HG02885 (cell line): ENCODE results near the gene INHBC.

Experiments
- ATAC-seq: cut with Tn5 transposase; IDR thresholded peaks from one replicate; pipeline ENCODE4 v1.9.1; 2021; ENCODE audit warnings: mild to moderate bottlenecking; ENCODE audit not compliant: unreplicated experiment, poor library complexity

INHBC gene

GRCh38 chr12:57465030-57465746 is 30.6 kb downstream of the INHBC start:
- no peak for ATAC-seq

GRCh38 chr12:57465747-57466505 is 31.3 kb downstream of the INHBC start:
- ATAC-seq = no peak

GRCh38 chr12:57467212-57467874 is 32.8 kb downstream of the INHBC start:
- ATAC-seq = no peak

GRCh38 chr12:57467915-57468314 is 33.3 kb downstream of the INHBC start:
- ATAC-seq = no peak

GRCh38 chr12:57469296-57470164 is 34.9 kb downstream of the INHBC start:
- ATAC-seq = no peak

- no peak for ATAC-seq
Measured at GRCh38 chr12:57470286-57470969, 35.8 kb downstream of the INHBC start.

- ATAC-seq = no peak
Measured at GRCh38 chr12:57470970-57471656, 36.5 kb downstream of the INHBC start.

GRCh38 chr12:57471661-57472060 is 37.1 kb downstream of the INHBC start:
- no peak for ATAC-seq

GRCh38 chr12:57472391-57472790 is 37.8 kb downstream of the INHBC start:
- ATAC-seq = no peak

GRCh38 chr12:57473392-57473791 is 38.8 kb downstream of the INHBC start:
- no peak for ATAC-seq

GRCh38 chr12:57473886-57474285 is 39.3 kb downstream of the INHBC start:
- no peak for ATAC-seq

- ATAC-seq = no peak
Measured at GRCh38 chr12:57474430-57474829, 39.8 kb downstream of the INHBC start.

- ATAC-seq = no peak
Measured at GRCh38 chr12:57474862-57475261, 40.3 kb downstream of the INHBC start.

GRCh38 chr12:57475271-57476161 is 40.9 kb downstream of the INHBC start:
- no peak for ATAC-seq

- ATAC-seq = no peak
Measured at GRCh38 chr12:57476162-57476992, 41.8 kb downstream of the INHBC start.

- no peak for ATAC-seq
Measured at GRCh38 chr12:57476993-57477709, 42.6 kb downstream of the INHBC start.
